Measurements from ENCODE around the gene CDCA5. TPM values are rescaled to one million over a fixed set of nuclear protein-coding genes. Genes with fewer than 3 reads are reported as not detected.

Gene CDCA5
- total RNA-seq, 1 donor from 2014 or later = 14.8 TPM

- H3K4me1 Mint-ChIP-seq (ENCODE audit: unreplicated experiment) = peaks cover 14% of the 10 kb centered on the region
- peaks cover 26% of the 10 kb centered on the region for H3K36me3 Mint-ChIP-seq (ENCODE audit: low read depth, unreplicated experiment)
- H3K27me3 Mint-ChIP-seq (ENCODE audit: unreplicated experiment) = peaks cover 29% of the 10 kb centered on the region
Observed at GRCh38 chr11:65114538-65115171, 30.8 kb upstream of the CDCA5 start.

GRCh38 chr11:65113839-65114238 lies 30.0 kb upstream of the CDCA5 start:
- H3K9me3 Mint-ChIP-seq (ENCODE audit: unreplicated experiment) = no peaks in the 10 kb centered on the region
- H3K27me3 Mint-ChIP-seq (ENCODE audit: unreplicated experiment) = peaks cover 25% of the 10 kb centered on the region
- peaks cover 22% of the 10 kb centered on the region for H3K36me3 Mint-ChIP-seq (ENCODE audit: low read depth, unreplicated experiment)
- DNase-seq (ENCODE audit: low spot score) = no peak
- no peak for TF ChIP-seq CTCF (IDR thresholded peaks at IDR 0.05; ENCODE audit: unreplicated experiment)
- peaks cover 13% of the 10 kb centered on the region for H3K4me1 Mint-ChIP-seq (ENCODE audit: unreplicated experiment)
- H3K27ac Mint-ChIP-seq (ENCODE audit: unreplicated experiment) = peak overlapping the region; percentile 70
- peak overlapping the region; percentile 84 for H3K4me3 Mint-ChIP-seq (ENCODE audit: unreplicated experiment)

More at GRCh38 chr11:65114538-65115171, 30.8 kb upstream of the CDCA5 start:
- H3K4me3 Mint-ChIP-seq (ENCODE audit: unreplicated experiment) = peak overlapping the region; percentile 62
- no peak for TF ChIP-seq CTCF (IDR thresholded peaks at IDR 0.05; ENCODE audit: unreplicated experiment)
- H3K9me3 Mint-ChIP-seq (ENCODE audit: unreplicated experiment) = no peaks in the 10 kb centered on the region
- no peak overlapping the region for H3K27ac Mint-ChIP-seq (ENCODE audit: unreplicated experiment)
- no peak for DNase-seq (ENCODE audit: low spot score)

- H3K27me3 Mint-ChIP-seq (ENCODE audit: unreplicated experiment) = peaks cover 22% of the 10 kb centered on the region
- H3K9me3 Mint-ChIP-seq (ENCODE audit: unreplicated experiment) = no peaks in the 10 kb centered on the region
- peak overlapping the region; percentile 84 for H3K4me3 Mint-ChIP-seq (ENCODE audit: unreplicated experiment)
- no peak for TF ChIP-seq CTCF (IDR thresholded peaks at IDR 0.05; ENCODE audit: unreplicated experiment)
- H3K36me3 Mint-ChIP-seq (ENCODE audit: low read depth, unreplicated experiment) = peaks cover 17% of the 10 kb centered on the region
- peak overlapping the region; percentile 70 for H3K27ac Mint-ChIP-seq (ENCODE audit: unreplicated experiment)
- DNase-seq (ENCODE audit: low spot score) = no peak
- H3K4me1 Mint-ChIP-seq (ENCODE audit: unreplicated experiment) = peaks cover 8% of the 10 kb centered on the region
Observed at GRCh38 chr11:65113361-65113756, 29.5 kb upstream of the CDCA5 start.

- DNase-seq (ENCODE audit: low spot score) = peak; percentile 61
- H3K4me1 Mint-ChIP-seq (ENCODE audit: unreplicated experiment) = peaks cover 6% of the 10 kb centered on the region
- H3K36me3 Mint-ChIP-seq (ENCODE audit: low read depth, unreplicated experiment) = peaks cover 16% of the 10 kb centered on the region
- H3K9me3 Mint-ChIP-seq (ENCODE audit: unreplicated experiment) = no peaks in the 10 kb centered on the region
- no peak overlapping the region for H3K27ac Mint-ChIP-seq (ENCODE audit: unreplicated experiment)
- TF ChIP-seq CTCF (IDR thresholded peaks at IDR 0.05; ENCODE audit: unreplicated experiment) = peak; percentile 82
- H3K4me3 Mint-ChIP-seq (ENCODE audit: unreplicated experiment) = peak overlapping the region; percentile 84
- peaks cover 22% of the 10 kb centered on the region for H3K27me3 Mint-ChIP-seq (ENCODE audit: unreplicated experiment)
Observed at GRCh38 chr11:65112546-65113360, 28.9 kb upstream of the CDCA5 start.
